HEK293 (cell line): ENCODE measurements around the gene NFYB.

Source experiments
- CTCF ChIA-PET: fragments of 350-600 bp; formaldehyde crosslinking; extraction: SDS; loops from one replicate; lab custom pipeline; 2021; ENCODE audit warnings: antibody characterized with exemption; lab: Yijun Ruan, JAX
- POLR2A ChIA-PET: fragments of 300-600 bp; formaldehyde crosslinking; extraction: SDS; loops from one replicate; lab custom pipeline; 2020; ENCODE audit warnings: antibody characterized with exemption, inconsistent platforms; lab: Yijun Ruan, JAX
- H3K27ac ChIP-seq: fragments of 200-500 bp; sonication (Bioruptor generic); 2 replicates; pipeline ENCODE4 v1.5.1; 2014; ENCODE audit warnings: low read depth, low read length, control low read depth, inconsistent platforms; ENCODE audit errors: extremely low read depth
- H3K36me3 ChIP-seq, 2 experiments: fragments of 200-500 bp in 1 of 2; sonication (Bioruptor generic) in 1 of 2; 1 replicate in 1 of 2; 2 replicates in 1 of 2; pipeline ENCODE4 v1.5.1; 2014 to 2017; ENCODE audit warnings: inconsistent platforms in 2 of 2, low read length in 2 of 2; ENCODE audit not compliant: control insufficient read depth in 2 of 2, insufficient read depth in 1 of 2
- H3K4me1 ChIP-seq: fragments of 200-500 bp; sonication (Bioruptor generic); 2 replicates; pipeline ENCODE4 v1.5.1; 2014; ENCODE audit warnings: mild to moderate bottlenecking, low read length, inconsistent platforms; ENCODE audit not compliant: control insufficient read depth, insufficient read depth
- H3K4me3 ChIP-seq: 2 replicates; pipeline ENCODE4 v1.5.1; 2011; ENCODE audit warnings: low read depth, mild to moderate bottlenecking, control low read depth, low read length, moderate library complexity
- H3K9me3 ChIP-seq: fragments of 200-500 bp; sonication (Bioruptor generic); 2 replicates; pipeline ENCODE4 v1.5.1; 2014; ENCODE audit warnings: low read depth, low read length, inconsistent platforms; ENCODE audit not compliant: control insufficient read depth, insufficient read depth
- BCL11B ChIP-seq: fragments of 450-650 bp; formaldehyde crosslinking; IDR thresholded peaks from 2 replicates; pipeline ENCODE4 v1.5.1; 2016; ENCODE audit warnings: low read depth, missing biosample characterization, missing genetic modification characterization
- EGR2 ChIP-seq: fragments of 450-650 bp; formaldehyde crosslinking; IDR thresholded peaks from 2 replicates; pipeline ENCODE4 v1.5.1; 2016; ENCODE audit warnings: low read depth, missing biosample characterization, missing genetic modification characterization
- ELK4 ChIP-seq: IDR thresholded peaks from 2 replicates; pipeline ENCODE4 v1.6.1; 2011; ENCODE audit warnings: mild to moderate bottlenecking, low read depth, low read length, borderline replicate concordance
- PRDM2 ChIP-seq: fragments of 450-650 bp; formaldehyde crosslinking; IDR thresholded peaks from 2 replicates; pipeline ENCODE4 v1.5.1; 2016; ENCODE audit warnings: missing biosample characterization, missing genetic modification characterization, borderline replicate concordance
- REST ChIP-seq: fragments of 450-650 bp; formaldehyde crosslinking; IDR thresholded peaks from 2 replicates; pipeline ENCODE4 v1.5.1; 2016; ENCODE audit warnings: missing biosample characterization, missing genetic modification characterization
- SP2 ChIP-seq: fragments of 450-650 bp; formaldehyde crosslinking; IDR thresholded peaks from 2 replicates; pipeline ENCODE4 v1.5.1; 2016; ENCODE audit warnings: missing biosample characterization, missing genetic modification characterization
- WT1 ChIP-seq: fragments of 450-650 bp; formaldehyde crosslinking; IDR thresholded peaks from 2 replicates; pipeline ENCODE4 v1.5.1; 2016; ENCODE audit warnings: missing biosample characterization, missing genetic modification characterization
- YY2 ChIP-seq: fragments of 450-650 bp; formaldehyde crosslinking; IDR thresholded peaks from 2 replicates; pipeline ENCODE4 v1.5.1; 2016; ENCODE audit warnings: missing biosample characterization, missing genetic modification characterization
- ZFP3 ChIP-seq: fragments of 450-650 bp; formaldehyde crosslinking; IDR thresholded peaks from 2 replicates; pipeline ENCODE4 v1.5.1; 2016; ENCODE audit warnings: low read depth, missing biosample characterization, missing genetic modification characterization
- ZFP69B ChIP-seq: fragments of 450-650 bp; formaldehyde crosslinking; IDR thresholded peaks from 2 replicates; pipeline ENCODE4 v1.5.1; 2016; ENCODE audit warnings: missing biosample characterization, missing genetic modification characterization
- ZNF138 ChIP-seq: fragments of 450-650 bp; formaldehyde crosslinking; IDR thresholded peaks from 2 replicates; pipeline ENCODE4 v1.5.1; 2016; ENCODE audit warnings: missing biosample characterization, missing genetic modification characterization, borderline replicate concordance
- ZNF140 ChIP-seq: fragments of 450-650 bp; formaldehyde crosslinking; IDR thresholded peaks from 2 replicates; pipeline ENCODE4 v1.5.1; 2016; ENCODE audit warnings: missing biosample characterization, missing genetic modification characterization
- ZNF2 ChIP-seq: fragments of 450-650 bp; formaldehyde crosslinking; IDR thresholded peaks from 2 replicates; pipeline ENCODE4 v1.5.1; 2016; ENCODE audit warnings: missing biosample characterization, missing genetic modification characterization
- ZNF24 ChIP-seq: fragments of 450-650 bp; formaldehyde crosslinking; IDR thresholded peaks from 2 replicates; pipeline ENCODE4 v1.5.1; 2016; ENCODE audit warnings: missing biosample characterization, missing genetic modification characterization
- ZNF280C ChIP-seq: fragments of 450-650 bp; formaldehyde crosslinking; IDR thresholded peaks from 2 replicates; pipeline ENCODE4 v1.5.1; 2016; ENCODE audit warnings: missing biosample characterization, missing genetic modification characterization
- ZNF341 ChIP-seq: fragments of 450-650 bp; formaldehyde crosslinking; IDR thresholded peaks from 2 replicates; pipeline ENCODE4; 2016; ENCODE audit warnings: low read depth, missing biosample characterization, missing genetic modification characterization
- ZNF391 ChIP-seq: fragments of 450-650 bp; formaldehyde crosslinking; IDR thresholded peaks from 2 replicates; pipeline ENCODE4 v1.5.1; 2016; ENCODE audit warnings: low read depth, missing biosample characterization, missing genetic modification characterization, borderline replicate concordance
- ZNF560 ChIP-seq: fragments of 450-650 bp; formaldehyde crosslinking; IDR thresholded peaks from 2 replicates; pipeline ENCODE4 v1.5.1; 2017; ENCODE audit warnings: missing biosample characterization, missing genetic modification characterization, borderline replicate concordance
- ZNF768 ChIP-seq: fragments of 450-650 bp; formaldehyde crosslinking; IDR thresholded peaks from 2 replicates; pipeline ENCODE4 v1.5.1; 2018; ENCODE audit warnings: missing biosample characterization, mild to moderate bottlenecking, missing genetic modification characterization
- ZNF792 ChIP-seq: fragments of 450-650 bp; formaldehyde crosslinking; IDR thresholded peaks from 2 replicates; pipeline ENCODE4 v1.5.1; 2016; ENCODE audit warnings: missing biosample characterization, missing genetic modification characterization

NFYB gene

GRCh38 chr12:104142543-104142942 lies 4.5 kb upstream of the NFYB start:
- CTCF ChIA-PET: no interaction called here
- no peaks in the 10 kb centered on the region for H3K36me3 ChIP-seq
- POLR2A ChIA-PET: no interaction called here

GRCh38 chr12:104138797-104139152 lies 765 bp upstream of the NFYB start:
- H3K4me1 ChIP-seq: peaks cover 5% of the 10 kb centered on the region; the same call in 1 of the 2 replicates
- TF ChIP-seq ZNF280C (tag by site-specific recombination): no peak
- no peak for TF ChIP-seq WT1
- no peak for TF ChIP-seq SP2 (tag by site-specific recombination)
- TF ChIP-seq PRDM2 (tag by site-specific recombination): no peak
- TF ChIP-seq ZNF138 (tag by site-specific recombination): no peak
- no peak for TF ChIP-seq ZNF560 (tag by site-specific recombination)
- no peak for TF ChIP-seq ZNF24 (tag by site-specific recombination)
- TF ChIP-seq YY2 (tag by site-specific recombination): no peak
- no peak for TF ChIP-seq EGR2 (tag by site-specific recombination)
- no peak for TF ChIP-seq ELK4
- TF ChIP-seq ZFP3: no peak
- no peak for TF ChIP-seq ZNF391
- TF ChIP-seq ZNF2: no peak
- TF ChIP-seq ZNF792: no peak
- TF ChIP-seq ZNF768 (tag by site-specific recombination): no peak
- ChIA-PET CTCF (interaction anchor here (0.7 to 1.9 kb wide), 3 partner anchors 30 to 36 kb away, joined by 3 to 9 read pairs (median 5); no protein-coding TSS in a partner anchor), POLR2A (interaction anchor here (0.6 to 2.3 kb wide), 10 partner anchors 9 to 297 kb away, joined by 3 to 16 read pairs (median 7); partner anchors contain the start of genes HCFC2, HSP90B1, NT5DC3 and TDG)
- peaks cover 0 to 14% of the 10 kb centered on the region in 2 experiments; a peak in 1 of 3 replicates for H3K36me3 ChIP-seq
- no peak overlapping the region for H3K4me3 ChIP-seq
- H3K27ac ChIP-seq: peak overlapping the region; percentile 60; the same call in 1 of the 2 replicates
- H3K9me3 ChIP-seq: no peaks in the 10 kb centered on the region

More at GRCh38 chr12:104142543-104142942, 4.5 kb upstream of the NFYB start:
- Histone ChIP-seq H3K4me1 (peaks cover 5% of the 10 kb centered on the region; the same call in 1 of the 2 replicates), H3K9me3 (no peaks in the 10 kb centered on the region), H3K4me3 (no peak overlapping the region), H3K27ac (no peak overlapping the region)
- TF ChIP-seq REST (peak; percentile 86), ZNF341 (tag by site-specific recombination) (peak; percentile 51), BCL11B (tag by site-specific recombination) (no peak), ZFP69B (tag by site-specific recombination) (no peak), ZNF140 (tag by site-specific recombination) (peak; percentile 28; the same call in 1 of the 2 replicates)
